ENCODE results near the gene CCL14. TPM values are rescaled to one million over a fixed set of nuclear protein-coding genes. Genes with fewer than 3 reads are reported as not detected.

The CCL14 gene
- total and polyA plus RNA-seq, 2 of the 13 experiments (the other 11 are each of a cell fraction or from before 2014, with no cell fraction given) = 1.1 to 1.7 TPM

- TF ChIP-seq PHF5A (CRISPR knock-in tag; IDR thresholded peaks at IDR 0.05; ENCODE audit: low read depth, unreplicated experiment) (peak; percentile 4), ZFP41 (CRISPR knock-in tag; IDR thresholded peaks at IDR 0.05; ENCODE audit: borderline replicate concordance) (no peak), NRL (CRISPR knock-in tag; IDR thresholded peaks at IDR 0.05; ENCODE audit: borderline replicate concordance) (no peak), SYNCRIP (IDR thresholded peaks at IDR 0.05; ENCODE audit: insufficient read depth, low read depth, low read length) (no peak), ZSCAN29 (CRISPR knock-in tag; conservative IDR thresholded peaks at IDR 0.05) (no peak), THYN1 (CRISPR knock-in tag; IDR thresholded peaks at IDR 0.05; ENCODE audit: borderline replicate concordance, low read depth) (no peak), ZBTB38 (CRISPR knock-in tag; IDR thresholded peaks at IDR 0.05) (no peak), ZNF549 (CRISPR knock-in tag; IDR thresholded peaks at IDR 0.05) (no peak), BHLHE40 (IDR thresholded peaks at IDR 0.05; ENCODE audit: low read length) (no peak), HNF1B (CRISPR knock-in tag; IDR thresholded peaks at IDR 0.05) (peak; percentile 52; the same call in 1 of the 2 replicates), POLR2AphosphoS5 (IDR thresholded peaks at IDR 0.05; ENCODE audit: low read depth, low read length) (peak; percentile 72), ASH2L (IDR thresholded peaks at IDR 0.05; ENCODE audit: insufficient read length, low read depth, low read length) (peak; percentile 15), ZNF44 (CRISPR knock-in tag; IDR thresholded peaks at IDR 0.05) (no peak), POLR2A (IDR thresholded peaks at IDR 0.05; ENCODE audit: insufficient read depth in 1 of 2, low read depth in 2 of 2, low read length in 2 of 2) (peak; percentile 66 to 75; a peak in 3 of 4 replicates), ZNF574 (CRISPR knock-in tag; IDR thresholded peaks at IDR 0.05) (no peak), BORCS8-MEF2B (CRISPR knock-in tag; IDR thresholded peaks at IDR 0.05) (no peak; the same call in 1 of the 2 replicates), AGO1 (IDR thresholded peaks at IDR 0.05; ENCODE audit: low read depth, low read length, poor library complexity, severe bottlenecking) (no peak), ESRRA (CRISPR knock-in tag; IDR thresholded peaks at IDR 0.05; ENCODE audit: low read depth) (0 out of 2 replicates have a peak, but pooled peaks have one; percentile 41), TEAD3 (CRISPR knock-in tag; optimal IDR thresholded peaks at IDR 0.05; ENCODE audit: borderline replicate concordance) (no peak), ZSCAN30 (CRISPR knock-in tag; IDR thresholded peaks at IDR 0.05) (no peak), YEATS2 (CRISPR knock-in tag; IDR thresholded peaks at IDR 0.05; ENCODE audit: borderline replicate concordance) (no peak), GRHL1 (CRISPR knock-in tag; conservative IDR thresholded peaks at IDR 0.05) (no peak), HHEX (CRISPR knock-in tag; IDR thresholded peaks at IDR 0.05) (no peak)
- TF ChIP-seq, protein P1, sequence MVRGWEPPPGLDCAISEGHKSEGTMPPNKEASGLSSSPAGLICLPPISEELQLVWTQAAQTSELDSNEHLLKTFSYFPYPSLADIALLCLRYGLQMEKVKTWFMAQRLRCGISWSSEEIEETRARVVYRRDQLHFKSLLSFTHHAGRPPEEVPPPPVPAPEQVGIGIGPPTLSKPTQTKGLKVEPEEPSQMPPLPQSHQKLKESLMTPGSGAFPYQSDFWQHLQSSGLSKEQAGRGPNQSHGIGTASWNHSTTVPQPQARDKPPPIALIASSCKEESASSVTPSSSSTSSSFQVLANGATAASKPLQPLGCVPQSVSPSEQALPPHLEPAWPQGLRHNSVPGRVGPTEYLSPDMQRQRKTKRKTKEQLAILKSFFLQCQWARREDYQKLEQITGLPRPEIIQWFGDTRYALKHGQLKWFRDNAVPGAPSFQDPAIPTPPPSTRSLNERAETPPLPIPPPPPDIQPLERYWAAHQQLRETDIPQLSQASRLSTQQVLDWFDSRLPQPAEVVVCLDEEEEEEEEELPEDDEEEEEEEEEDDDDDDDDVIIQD (CRISPR knock-in tag; IDR thresholded peaks at IDR 0.05; ENCODE audit: low read depth) = no peak
Observed at GRCh38 chr17:36001110-36001771, 14.7 kb upstream of the CCL14 start, which contains the start of gene CCL15 (continued).
